ENCODE data around the gene ROBO3.

- no peak for TF ChIP-seq SP4 (IDR thresholded peaks at IDR 0.05; ENCODE audit: low read length)
- no peak for TF ChIP-seq CTCF (IDR thresholded peaks at IDR 0.05; ENCODE audit: control extremely low read depth in 1 of 3, insufficient read depth in 1 of 3, low read depth in 1 of 3, low read length in 3 of 3)
- TF ChIP-seq POLR2AphosphoS5 (IDR thresholded peaks at IDR 0.05; ENCODE audit: low read depth, low read length), result no peak
- TF ChIP-seq, protein P1, sequence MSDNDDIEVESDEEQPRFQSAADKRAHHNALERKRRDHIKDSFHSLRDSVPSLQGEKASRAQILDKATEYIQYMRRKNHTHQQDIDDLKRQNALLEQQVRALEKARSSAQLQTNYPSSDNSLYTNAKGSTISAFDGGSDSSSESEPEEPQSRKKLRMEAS (IDR thresholded peaks at IDR 0.05), result no peak
- no peak for TF ChIP-seq POLR2A (IDR thresholded peaks at IDR 0.05; ENCODE audit: control extremely low read depth in 1 of 2, low read depth in 2 of 2, low read length in 2 of 2)
- TF ChIP-seq EZH2 (IDR thresholded peaks at IDR 0.05; ENCODE audit: low read depth, low read length, severe bottlenecking), result no peak
- TF ChIP-seq RBBP5 (IDR thresholded peaks at IDR 0.05; ENCODE audit: borderline replicate concordance, low read depth, low read length), result no peak
- no peak for TF ChIP-seq SP1 (IDR thresholded peaks at IDR 0.05; ENCODE audit: low read depth, low read length)
- no peak for TF ChIP-seq SIRT6 (IDR thresholded peaks at IDR 0.05; ENCODE audit: low read length)
- no peak for TF ChIP-seq EP300 (IDR thresholded peaks at IDR 0.05; ENCODE audit: borderline replicate concordance in 1 of 2, low read depth in 2 of 2, low read length in 2 of 2)
- no peak for TF ChIP-seq YY1 (IDR thresholded peaks at IDR 0.05; ENCODE audit: low read depth, low read length)
These were observed 48.2 kb upstream of the ROBO3 start for GRCh38 chr11:124817036-124817435.

All from H1 (cell line).